Activated B cell treated with CpG ODN at 0.5 μM for 24 hours (primary cell): Measurements from ENCODE around the gene LGR5. TPM values are rescaled to one million over a fixed set of nuclear protein-coding genes. Genes with fewer than 3 reads are reported as not detected.

ENCODE experiments used
- ATAC-seq: fragments of 200-7000 bp; cut with Tn5 transposase; one replicate; pipeline ENCODE4 v1.10.0; 2021; ENCODE audit warnings: low read depth, mild to moderate bottlenecking, moderate library complexity
- CTCF ChIA-PET: fragments of 350-600 bp; sonication (Branson Sonifier 250); formaldehyde crosslinking; loops from one replicate; lab custom pipeline; 2021; ENCODE audit warnings: antibody characterized with exemption; lab: Charles Lee
- POLR2A ChIA-PET: fragments of 350-600 bp; sonication (Branson Sonifier 250); formaldehyde crosslinking; loops from one replicate; lab custom pipeline; 2021; ENCODE audit warnings: antibody characterized with exemption; lab: Charles Lee
- DNase-seq: peaks from one replicate; pipeline ENCODE4 v3.0.0; 2022
- H3K27ac Mint-ChIP-seq: one replicate; pipeline ENCODE4 v1.8.0; 2020; ENCODE audit warnings: mixed read lengths
- H3K27me3 Mint-ChIP-seq: one replicate; pipeline ENCODE4 v1.8.0; 2021; ENCODE audit warnings: mixed read lengths
- H3K36me3 Mint-ChIP-seq: one replicate; pipeline ENCODE4 v1.8.0; 2021; ENCODE audit warnings: low read depth, mixed read lengths
- H3K4me1 Mint-ChIP-seq: one replicate; pipeline ENCODE4 v1.8.0; 2021; ENCODE audit warnings: mixed read lengths
- H3K4me3 Mint-ChIP-seq: one replicate; pipeline ENCODE4 v1.8.0; 2020; ENCODE audit warnings: mild to moderate bottlenecking, mixed read lengths
- H3K9me3 Mint-ChIP-seq: one replicate; pipeline ENCODE4 v1.8.0; 2020; ENCODE audit warnings: mixed read lengths
- CTCF ChIP-seq: fragments of 200-600 bp; IDR thresholded peaks from one replicate; pipeline ENCODE4 v1.8.0; 2022; ENCODE audit warnings: antibody characterized with exemption, mild to moderate bottlenecking
- intact Hi-C: fragments of 100-400 bp; cut with micrococcal nuclease; formaldehyde crosslinking; loops from one replicate; pipeline ENCODE4 v1.15.1; 2024
- total RNA-seq: library from RNA; stranded (reverse); gene quantifications from 2 replicates; pipeline ENCODE4 v1.2.3, GENCODE V29; 2022

The LGR5 gene
- total RNA-seq, 1 donor from 2014 or later = not detected

- intact Hi-C loops = no loop called here
- no peak for TF ChIP-seq CTCF
- Mint-ChIP-seq H3K9me3 (no peaks in the 10 kb centered on the region), H3K4me1 (no peaks in the 10 kb centered on the region), H3K36me3 (no peaks in the 10 kb centered on the region), H3K27ac (no peak overlapping the region), H3K27me3 (peaks cover 8% of the 10 kb centered on the region), H3K4me3 (no peak overlapping the region)
- DNase-seq (no peak), ATAC-seq (no peak)
- ChIA-PET CTCF (no interaction called here), POLR2A (no interaction called here)
Measured at GRCh38 chr12:71585218-71585617, 145.6 kb downstream of the LGR5 start.

- Mint-ChIP-seq H3K27ac (no peak overlapping the region), H3K9me3 (no peaks in the 10 kb centered on the region), H3K36me3 (no peaks in the 10 kb centered on the region), H3K4me1 (no peaks in the 10 kb centered on the region), H3K27me3 (peaks cover 18% of the 10 kb centered on the region), H3K4me3 (no peak overlapping the region)
- CTCF ChIA-PET = no interaction called here
- DNase-seq (no peak), ATAC-seq (no peak)
- no peak for TF ChIP-seq CTCF
- intact Hi-C loops = no loop called here
- POLR2A ChIA-PET = no interaction called here
Measured at GRCh38 chr12:71587012-71587411, 147.4 kb downstream of the LGR5 start.

GRCh38 chr12:71589478-71589881, 149.9 kb downstream of the LGR5 start:
- no peak for TF ChIP-seq CTCF
- no peak overlapping the region for H3K4me3 Mint-ChIP-seq
- DNase-seq (no peak), ATAC-seq (no peak)
- peaks cover 30% of the 10 kb centered on the region for H3K27me3 Mint-ChIP-seq
- POLR2A ChIA-PET = no interaction called here
- H3K9me3 Mint-ChIP-seq = no peaks in the 10 kb centered on the region
- H3K4me1 Mint-ChIP-seq = no peaks in the 10 kb centered on the region
- H3K27ac Mint-ChIP-seq = no peak overlapping the region
- intact Hi-C loops = no loop called here
- no peaks in the 10 kb centered on the region for H3K36me3 Mint-ChIP-seq
- CTCF ChIA-PET = no interaction called here

GRCh38 chr12:71591601-71592000, 152.0 kb downstream of the LGR5 start:
- no peak for ATAC-seq
- TF ChIP-seq CTCF = no peak
- Mint-ChIP-seq H3K9me3 (no peaks in the 10 kb centered on the region), H3K4me3 (no peak overlapping the region), H3K27me3 (peaks cover 40% of the 10 kb centered on the region), H3K36me3 (no peaks in the 10 kb centered on the region), H3K4me1 (no peaks in the 10 kb centered on the region), H3K27ac (no peak overlapping the region)
- DNase-seq = no peak
- ChIA-PET CTCF (no interaction called here), POLR2A (no interaction called here)
- intact Hi-C loops = no loop called here

GRCh38 chr12:71592841-71593240, 153.2 kb downstream of the LGR5 start:
- H3K4me3 Mint-ChIP-seq = no peak overlapping the region
- intact Hi-C loops = no loop called here
- no peaks in the 10 kb centered on the region for H3K4me1 Mint-ChIP-seq
- H3K9me3 Mint-ChIP-seq = no peaks in the 10 kb centered on the region
- CTCF ChIA-PET = no interaction called here
- no peak overlapping the region for H3K27ac Mint-ChIP-seq
- H3K27me3 Mint-ChIP-seq = peaks cover 38% of the 10 kb centered on the region
- ATAC-seq (no peak), DNase-seq (no peak)
- POLR2A ChIA-PET = no interaction called here
- H3K36me3 Mint-ChIP-seq = no peaks in the 10 kb centered on the region
- TF ChIP-seq CTCF = no peak
